Right hindlimb (tissue), 1 donor: ENCODE data around the gene RBM20.

Experiments
- DNase-seq: peaks from one replicate; pipeline ENCODE4 v3.0.0-alpha.2; 2018

RBM20 gene

GRCh38 chr10:110791541-110792073, 147.5 kb downstream of the RBM20 start:
- no peak for DNase-seq

GRCh38 chr10:110792476-110793125, 148.5 kb downstream of the RBM20 start:
- no peak for DNase-seq

GRCh38 chr10:110793128-110793812, 149.1 kb downstream of the RBM20 start:
- no peak for DNase-seq

- no peak for DNase-seq
These were observed 149.8 kb downstream of the RBM20 start for GRCh38 chr10:110793886-110794285.

GRCh38 chr10:110794808-110795207, 150.7 kb downstream of the RBM20 start:
- DNase-seq: no peak

- no peak for DNase-seq
These were observed 153.3 kb downstream of the RBM20 start for GRCh38 chr10:110797416-110797815.

- DNase-seq: no peak
These were observed 154.2 kb downstream of the RBM20 start for GRCh38 chr10:110798340-110798739.

- DNase-seq: no peak
These were observed 158.0 kb downstream of the RBM20 start for GRCh38 chr10:110802090-110802489.

GRCh38 chr10:110802551-110803238, 158.6 kb downstream of the RBM20 start:
- peak; percentile 71 for DNase-seq

GRCh38 chr10:110803239-110803749, 159.2 kb downstream of the RBM20 start:
- DNase-seq: no peak

- peak; percentile 74 for DNase-seq
These were observed 159.7 kb downstream of the RBM20 start for GRCh38 chr10:110803830-110804338.

GRCh38 chr10:110804376-110804775, 160.2 kb downstream of the RBM20 start:
- DNase-seq: no peak

GRCh38 chr10:110805292-110805691, 161.2 kb downstream of the RBM20 start:
- DNase-seq: no peak

- DNase-seq: no peak
These were observed 162.2 kb downstream of the RBM20 start for GRCh38 chr10:110806335-110806734.

GRCh38 chr10:110808123-110808522, 164.0 kb downstream of the RBM20 start:
- no peak for DNase-seq

- no peak for DNase-seq
These were observed 164.5 kb downstream of the RBM20 start for GRCh38 chr10:110808615-110809014.

GRCh38 chr10:110810625-110811024, 166.5 kb downstream of the RBM20 start:
- DNase-seq: no peak

- DNase-seq: no peak
These were observed 167.8 kb downstream of the RBM20 start for GRCh38 chr10:110811791-110812581.

- DNase-seq: no peak
These were observed 168.4 kb downstream of the RBM20 start for GRCh38 chr10:110812583-110812982.

- DNase-seq: no peak
These were observed 169.8 kb downstream of the RBM20 start for GRCh38 chr10:110813743-110814472.

GRCh38 chr10:110815354-110816004, 171.3 kb downstream of the RBM20 start:
- DNase-seq: no peak
